HEK293T (cell line): ENCODE data around the gene ALDH2.
"Not testable (repeated sequence)": the region's sequence is repeated elsewhere in the genome, so short reads cannot be mapped to it uniquely, and the experiment has no call there.

Source experiments
- CTCF ChIA-PET: fragments of 350-600 bp; formaldehyde crosslinking; extraction: SDS; loops from one replicate; lab custom pipeline; 2021; ENCODE audit warnings: antibody characterized with exemption, inconsistent platforms; lab: Yijun Ruan, JAX
- POLR2A ChIA-PET: fragments of 350-600 bp; formaldehyde crosslinking; extraction: SDS; loops from one replicate; lab custom pipeline; 2020; ENCODE audit warnings: antibody characterized with exemption, inconsistent platforms; lab: Yijun Ruan, JAX
- DNase-seq: peaks from one replicate; pipeline ENCODE4 v3.0.0; 2012; ENCODE audit warnings: mixed read lengths; ENCODE audit errors: extremely low spot score
- ARNT ChIP-seq: fragments of 450-650 bp; IDR thresholded peaks from 2 replicates; pipeline ENCODE4 v1.6.1; 2017; ENCODE audit warnings: mild to moderate bottlenecking
- BHLHE40 ChIP-seq: fragments of 450-650 bp; IDR thresholded peaks from 2 replicates; pipeline ENCODE4 v1.6.1; 2016; ENCODE audit warnings: mild to moderate bottlenecking, moderate library complexity, borderline replicate concordance
- CTBP1 ChIP-seq: fragments of 450-650 bp; IDR thresholded peaks from 2 replicates; pipeline ENCODE4 v1.6.1; 2016; ENCODE audit warnings: borderline replicate concordance
- ELF4 ChIP-seq: fragments of 450-650 bp; IDR thresholded peaks from 2 replicates; pipeline ENCODE4 v1.6.1; 2017; ENCODE audit warnings: antibody characterized with exemption
- FOXA1 ChIP-seq: fragments of 450-650 bp; IDR thresholded peaks from 2 replicates; pipeline ENCODE4 v1.6.1; 2016; ENCODE audit warnings: mild to moderate bottlenecking
- FOXK2 ChIP-seq: fragments of 450-650 bp; IDR thresholded peaks from 2 replicates; pipeline ENCODE4 v1.6.1; 2016; ENCODE audit warnings: mild to moderate bottlenecking
- FOXM1 ChIP-seq: fragments of 450-650 bp; IDR thresholded peaks from 2 replicates; pipeline ENCODE4 v1.6.1; 2017; ENCODE audit warnings: mild to moderate bottlenecking, borderline replicate concordance
- HDGF ChIP-seq: fragments of 450-650 bp; IDR thresholded peaks from 2 replicates; pipeline ENCODE4 v1.6.1; 2017; ENCODE audit warnings: antibody characterized with exemption, borderline replicate concordance
- L3MBTL2 ChIP-seq: fragments of 450-650 bp; conservative IDR thresholded peaks from 2 replicates; pipeline ENCODE4 v1.6.1; 2016; ENCODE audit warnings: mild to moderate bottlenecking
- LEF1 ChIP-seq: fragments of 450-650 bp; IDR thresholded peaks from 2 replicates; pipeline ENCODE4 v1.6.1; 2017; ENCODE audit warnings: mild to moderate bottlenecking, borderline replicate concordance
- NFRKB ChIP-seq: fragments of 450-650 bp; IDR thresholded peaks from 2 replicates; pipeline ENCODE4 v1.6.1; 2016; ENCODE audit warnings: mild to moderate bottlenecking, moderate library complexity
- PKNOX1 ChIP-seq: fragments of 450-650 bp; IDR thresholded peaks from 2 replicates; pipeline ENCODE4 v1.6.1; 2016
- SP1 ChIP-seq: fragments of 450-650 bp; IDR thresholded peaks from 2 replicates; pipeline ENCODE4 v1.6.1; 2017
- SUZ12 ChIP-seq: fragments of 450-650 bp; IDR thresholded peaks from 2 replicates; pipeline ENCODE4 v1.6.1; 2016; ENCODE audit warnings: mild to moderate bottlenecking
- TARDBP ChIP-seq: fragments of 450-650 bp; IDR thresholded peaks from 2 replicates; pipeline ENCODE4 v1.6.1; 2016
- ZNF384 ChIP-seq: fragments of 450-650 bp; IDR thresholded peaks from 2 replicates; pipeline ENCODE4 v1.6.1; 2016

ALDH2 gene

GRCh38 chr12:111733340-111733915 lies 33.3 kb upstream of the ALDH2 start:
- POLR2A ChIA-PET, result no interaction called here
- no peak for DNase-seq
- TF ChIP-seq TARDBP, result no peak
- TF ChIP-seq FOXA1, result no peak
- TF ChIP-seq CTBP1, result no peak
- TF ChIP-seq SUZ12, result no peak
- no peak for TF ChIP-seq ELF4
- no peak for TF ChIP-seq LEF1
- TF ChIP-seq ARNT, result no peak
- no peak for TF ChIP-seq FOXK2
- no peak for TF ChIP-seq HDGF
- no peak for TF ChIP-seq PKNOX1
- TF ChIP-seq FOXM1, result no peak
- TF ChIP-seq SP1, result no peak
- no peak for TF ChIP-seq NFRKB
- no peak for TF ChIP-seq L3MBTL2
- no peak for TF ChIP-seq BHLHE40
- no peak for TF ChIP-seq ZNF384
- CTCF ChIA-PET, result no interaction called here

- DNase-seq, CTCF ChIA-PET, POLR2A ChIA-PET: not testable (repeated sequence)
These were observed 27.2 kb upstream of the ALDH2 start for GRCh38 chr12:111739524-111739923.

- CTCF ChIA-PET, result interaction anchor here (1.6 kb wide), 1 partner anchor 72 kb away, joined by 4 read pairs; no protein-coding TSS in a partner anchor
- no peak for DNase-seq
- POLR2A ChIA-PET, result interaction anchor here (1.7 kb wide), 1 partner anchor 25 kb away, joined by 6 read pairs; the partner anchor contains the start of gene ALDH2
- TF ChIP-seq L3MBTL2 (no peak), SP1 (no peak), LEF1 (no peak), ELF4 (no peak), CTBP1 (no peak), FOXM1 (no peak), TARDBP (no peak), NFRKB (no peak), SUZ12 (no peak), BHLHE40 (no peak), HDGF (no peak), PKNOX1 (no peak), ARNT (no peak)
These were observed 25.4 kb upstream of the ALDH2 start for GRCh38 chr12:111741235-111741812.

GRCh38 chr12:111745211-111745610 lies 21.5 kb upstream of the ALDH2 start:
- DNase-seq, result no peak
- TF ChIP-seq PKNOX1, result no peak
- no peak for TF ChIP-seq ZNF384
- TF ChIP-seq SUZ12, result no peak
- no peak for TF ChIP-seq FOXM1
- TF ChIP-seq HDGF, result no peak
- TF ChIP-seq LEF1, result no peak
- no peak for TF ChIP-seq TARDBP
- no peak for TF ChIP-seq BHLHE40
- TF ChIP-seq FOXK2, result no peak
- ChIA-PET POLR2A (no interaction called here), CTCF (no interaction called here)

GRCh38 chr12:111747333-111747732 lies 19.4 kb upstream of the ALDH2 start:
- no peak for TF ChIP-seq SUZ12
- no peak for TF ChIP-seq LEF1
- no peak for TF ChIP-seq L3MBTL2
- no peak for TF ChIP-seq CTBP1
- TF ChIP-seq ARNT, result no peak
- no peak for TF ChIP-seq FOXA1
- no peak for TF ChIP-seq NFRKB
- TF ChIP-seq SP1, result no peak
- no peak for TF ChIP-seq FOXK2
- TF ChIP-seq FOXM1, result no peak
- TF ChIP-seq HDGF, result no peak
- TF ChIP-seq PKNOX1, result no peak
- no peak for TF ChIP-seq ZNF384
- no peak for TF ChIP-seq TARDBP
- TF ChIP-seq BHLHE40, result no peak
- TF ChIP-seq ELF4, result no peak
- no peak for DNase-seq
- CTCF ChIA-PET, result no interaction called here
- POLR2A ChIA-PET, result no interaction called here

GRCh38 chr12:111748151-111748672 lies 18.5 kb upstream of the ALDH2 start:
- DNase-seq, result no peak
- ChIA-PET POLR2A (no interaction called here), CTCF (no interaction called here)
- no peak for TF ChIP-seq ZNF384
- TF ChIP-seq L3MBTL2, result no peak
- no peak for TF ChIP-seq HDGF
- TF ChIP-seq SUZ12, result no peak
- TF ChIP-seq BHLHE40, result no peak
- no peak for TF ChIP-seq CTBP1
- TF ChIP-seq FOXA1, result no peak
- TF ChIP-seq ARNT, result no peak
- TF ChIP-seq FOXK2, result no peak
- TF ChIP-seq SP1, result no peak
- TF ChIP-seq LEF1, result no peak
- TF ChIP-seq FOXM1, result no peak
- no peak for TF ChIP-seq PKNOX1
- TF ChIP-seq TARDBP, result no peak
- no peak for TF ChIP-seq NFRKB
- no peak for TF ChIP-seq ELF4
